Loucy (cell line): ENCODE data around the gene OSR1.

Experiments
- H2AFZ ChIP-seq: fragments of 200-600 bp; sonication (generic); 2 replicates; pipeline ENCODE4 v1.6.0; 2016; ENCODE audit warnings: antibody characterized with exemption, mild to moderate bottlenecking, low read length, moderate library complexity
- H3F3A ChIP-seq: fragments of 200-600 bp; 2 replicates; pipeline ENCODE4 v1.6.0; 2016; ENCODE audit warnings: antibody characterized with exemption, low read depth, mild to moderate bottlenecking
- H3K27me3 ChIP-seq: fragments of 200-600 bp; sonication (generic); 2 replicates; pipeline ENCODE4 v1.6.1; 2014; ENCODE audit warnings: low read length, mild to moderate bottlenecking; ENCODE audit not compliant: insufficient read depth, poor library complexity, severe bottlenecking
- H3K36me3 ChIP-seq: fragments of 200-600 bp; sonication (generic); 2 replicates; pipeline ENCODE4 v1.6.1; 2016; ENCODE audit warnings: low read length; ENCODE audit not compliant: insufficient read depth
- H3K4me1 ChIP-seq: fragments of 200-600 bp; sonication (generic); 2 replicates; pipeline ENCODE4 v1.5.1; 2014; ENCODE audit warnings: low read length, mild to moderate bottlenecking; ENCODE audit not compliant: insufficient read depth, poor library complexity, severe bottlenecking
- H3K4me2 ChIP-seq: fragments of 200-600 bp; sonication (generic); 2 replicates; pipeline ENCODE4 v1.6.0; 2014; ENCODE audit warnings: antibody characterized with exemption, low read length, low read depth, mild to moderate bottlenecking; ENCODE audit not compliant: poor library complexity, severe bottlenecking
- H3K4me3 ChIP-seq: fragments of 200-600 bp; sonication (generic); 2 replicates; pipeline ENCODE4 v1.5.1; 2014; ENCODE audit warnings: low read length, mild to moderate bottlenecking, mixed read lengths; ENCODE audit not compliant: poor library complexity, severe bottlenecking
- H3K79me2 ChIP-seq: fragments of 200-600 bp; sonication (generic); 2 replicates; pipeline ENCODE4 v1.6.1; 2014; ENCODE audit warnings: low read length; ENCODE audit not compliant: insufficient read depth
- H3K9ac ChIP-seq: fragments of 200-600 bp; sonication (generic); 2 replicates; pipeline ENCODE4 v1.6.0; 2014; ENCODE audit warnings: mild to moderate bottlenecking, low read depth, low read length, moderate library complexity; ENCODE audit not compliant: poor library complexity, severe bottlenecking
- H3K9me2 ChIP-seq: fragments of 200-600 bp; sonication (generic); replicated peaks from 2 replicates; pipeline ENCODE4 v1.6.1; 2016; ENCODE audit warnings: low read depth, low read length, mixed read lengths
- H3K9me3 ChIP-seq: fragments of 200-600 bp; sonication (generic); 2 replicates; pipeline ENCODE4 v1.6.1; 2014; ENCODE audit warnings: mild to moderate bottlenecking, antibody characterized with exemption, low read length, low read depth; ENCODE audit not compliant: insufficient read depth
- H4K20me1 ChIP-seq: fragments of 200-600 bp; sonication (generic); 2 replicates; pipeline ENCODE4 v1.6.0; 2014; ENCODE audit warnings: antibody characterized with exemption, low read length, mild to moderate bottlenecking; ENCODE audit not compliant: insufficient read depth, poor library complexity, severe bottlenecking
- EZH2phosphoT487 ChIP-seq: fragments of 200-600 bp; IDR thresholded peaks from 2 replicates; pipeline ENCODE4 v1.6.1; 2018; ENCODE audit warnings: antibody characterized with exemption, mild to moderate bottlenecking, moderate library complexity, borderline replicate concordance
- TF ChIP-seq, protein P1 (sequence below): fragments of 200-600 bp; sonication (generic); conservative IDR thresholded peaks from 2 replicates; pipeline ENCODE4 v1.5.1; 2014; ENCODE audit warnings: mild to moderate bottlenecking, antibody characterized with exemption, low read length

OSR1 gene

GRCh38 chr2:19321946-19322345 lies 36.5 kb downstream of the OSR1 start:
- no peaks in the 10 kb centered on the region for H3K79me2 ChIP-seq
- H2AFZ ChIP-seq: no peak overlapping the region
- no peaks in the 10 kb centered on the region for H3K9me3 ChIP-seq
- no peak for TF ChIP-seq EZH2phosphoT487
- TF ChIP-seq, protein P1, sequence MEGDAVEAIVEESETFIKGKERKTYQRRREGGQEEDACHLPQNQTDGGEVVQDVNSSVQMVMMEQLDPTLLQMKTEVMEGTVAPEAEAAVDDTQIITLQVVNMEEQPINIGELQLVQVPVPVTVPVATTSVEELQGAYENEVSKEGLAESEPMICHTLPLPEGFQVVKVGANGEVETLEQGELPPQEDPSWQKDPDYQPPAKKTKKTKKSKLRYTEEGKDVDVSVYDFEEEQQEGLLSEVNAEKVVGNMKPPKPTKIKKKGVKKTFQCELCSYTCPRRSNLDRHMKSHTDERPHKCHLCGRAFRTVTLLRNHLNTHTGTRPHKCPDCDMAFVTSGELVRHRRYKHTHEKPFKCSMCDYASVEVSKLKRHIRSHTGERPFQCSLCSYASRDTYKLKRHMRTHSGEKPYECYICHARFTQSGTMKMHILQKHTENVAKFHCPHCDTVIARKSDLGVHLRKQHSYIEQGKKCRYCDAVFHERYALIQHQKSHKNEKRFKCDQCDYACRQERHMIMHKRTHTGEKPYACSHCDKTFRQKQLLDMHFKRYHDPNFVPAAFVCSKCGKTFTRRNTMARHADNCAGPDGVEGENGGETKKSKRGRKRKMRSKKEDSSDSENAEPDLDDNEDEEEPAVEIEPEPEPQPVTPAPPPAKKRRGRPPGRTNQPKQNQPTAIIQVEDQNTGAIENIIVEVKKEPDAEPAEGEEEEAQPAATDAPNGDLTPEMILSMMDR: no peak
- H4K20me1 ChIP-seq: no peaks in the 10 kb centered on the region
- H3K4me3 ChIP-seq: no peak overlapping the region
- no peaks in the 10 kb centered on the region for H3K27me3 ChIP-seq
- H3K36me3 ChIP-seq: no peaks in the 10 kb centered on the region
- H3K9me2 ChIP-seq: no peaks in the 10 kb centered on the region
- no peaks in the 10 kb centered on the region for H3F3A ChIP-seq
- H3K4me1 ChIP-seq: no peaks in the 10 kb centered on the region
- no peak overlapping the region for H3K9ac ChIP-seq
- no peak overlapping the region for H3K4me2 ChIP-seq

GRCh38 chr2:19320813-19321212 lies 37.6 kb downstream of the OSR1 start:
- TF ChIP-seq, protein P1: no peak
- no peak for TF ChIP-seq EZH2phosphoT487
- Histone ChIP-seq H3K9me3 (no peaks in the 10 kb centered on the region), H3K4me2 (no peak overlapping the region), H3K36me3 (no peaks in the 10 kb centered on the region), H3F3A (no peaks in the 10 kb centered on the region), H4K20me1 (no peaks in the 10 kb centered on the region), H3K9me2 (no peaks in the 10 kb centered on the region), H3K9ac (no peak overlapping the region), H3K4me1 (no peaks in the 10 kb centered on the region), H2AFZ (no peak overlapping the region), H3K4me3 (no peak overlapping the region), H3K27me3 (no peaks in the 10 kb centered on the region), H3K79me2 (no peaks in the 10 kb centered on the region)

- Histone ChIP-seq H3K4me2 (no peak overlapping the region), H2AFZ (no peak overlapping the region), H4K20me1 (no peaks in the 10 kb centered on the region), H3K9me2 (no peaks in the 10 kb centered on the region), H3F3A (no peaks in the 10 kb centered on the region), H3K9ac (no peak overlapping the region), H3K36me3 (no peaks in the 10 kb centered on the region), H3K79me2 (no peaks in the 10 kb centered on the region), H3K9me3 (no peaks in the 10 kb centered on the region), H3K27me3 (no peaks in the 10 kb centered on the region), H3K4me3 (no peak overlapping the region), H3K4me1 (no peaks in the 10 kb centered on the region)
- no peak for TF ChIP-seq EZH2phosphoT487
- TF ChIP-seq, protein P1: no peak
These were observed 38.7 kb downstream of the OSR1 start for GRCh38 chr2:19319698-19320097.
